GM23338 (cell line): Measurements from ENCODE around the gene ELOVL7. TPM values are rescaled to one million over a fixed set of nuclear protein-coding genes. Genes with fewer than 3 reads are reported as not detected.

Experiments
- ATAC-seq: fragments of 200-7000 bp; cut with Tn5 transposase; 3 replicates; pipeline ENCODE4 v1.9.1; 2020
- DNase-seq: peaks from one replicate; pipeline ENCODE4 v3.0.0-alpha.2; 2015; ENCODE audit warnings: low spot score
- H2AFZ ChIP-seq: fragments of 200-600 bp; sonication (generic); 2 replicates; pipeline ENCODE4 v1.8.0; 2016; ENCODE audit warnings: antibody characterized with exemption, mild to moderate bottlenecking, moderate library complexity
- H3F3A ChIP-seq: fragments of 200-600 bp; sonication (generic); replicated peaks from 2 replicates; pipeline ENCODE4 v1.8.0; 2017; ENCODE audit warnings: antibody characterized with exemption, mixed run types, low read depth
- H3K27ac ChIP-seq: fragments of 200-600 bp; sonication (generic); 2 replicates; pipeline ENCODE4 v1.6.1; 2016; ENCODE audit warnings: low read depth
- H3K27me3 ChIP-seq: fragments of 200-600 bp; sonication (generic); 2 replicates; pipeline ENCODE4 v1.8.0; 2016; ENCODE audit warnings: mild to moderate bottlenecking, mixed run types, moderate library complexity; ENCODE audit not compliant: insufficient read depth
- H3K36me3 ChIP-seq: fragments of 200-600 bp; sonication (generic); 2 replicates; pipeline ENCODE4 v1.8.0; 2016; ENCODE audit warnings: mild to moderate bottlenecking; ENCODE audit not compliant: insufficient read depth
- H3K4me1 ChIP-seq: fragments of 200-600 bp; sonication (generic); 2 replicates; pipeline ENCODE4 v1.8.0; 2016; ENCODE audit warnings: mild to moderate bottlenecking, moderate library complexity; ENCODE audit not compliant: insufficient read depth
- H3K4me2 ChIP-seq: fragments of 200-600 bp; sonication (generic); 2 replicates; pipeline ENCODE4 v1.7.1; 2017; ENCODE audit warnings: mixed run types
- H3K4me3 ChIP-seq: fragments of 200-600 bp; sonication (generic); 2 replicates; pipeline ENCODE4 v1.6.1; 2016; ENCODE audit warnings: mixed run types
- H3K79me2 ChIP-seq: fragments of 200-600 bp; sonication (generic); replicated peaks from 2 replicates; pipeline ENCODE4 v1.8.0; 2017; ENCODE audit warnings: mild to moderate bottlenecking; ENCODE audit not compliant: insufficient read depth
- H3K9me2 ChIP-seq: fragments of 200-600 bp; sonication (generic); 2 replicates; pipeline ENCODE4 v1.8.0; 2017; ENCODE audit not compliant: insufficient read depth
- H4K20me1 ChIP-seq: fragments of 200-600 bp; sonication (generic); replicated peaks from 2 replicates; pipeline ENCODE4 v1.8.0; 2017; ENCODE audit warnings: mild to moderate bottlenecking; ENCODE audit not compliant: insufficient read depth
- H3K27ac Mint-ChIP-seq: 2 replicates; pipeline ENCODE4 v1.8.0; 2020; ENCODE audit warnings: inconsistent platforms, mild to moderate bottlenecking, moderate library complexity, mixed read lengths
- H3K27me3 Mint-ChIP-seq: 3 replicates; pipeline ENCODE4 v1.8.0; 2022; ENCODE audit warnings: low read depth, mild to moderate bottlenecking, moderate library complexity, mixed read lengths, inconsistent platforms; ENCODE audit not compliant: insufficient read depth, poor library complexity
- H3K36me3 Mint-ChIP-seq: 3 replicates; pipeline ENCODE4 v1.8.0; 2021; ENCODE audit warnings: low read depth, mild to moderate bottlenecking, inconsistent platforms, moderate library complexity, mixed read lengths
- H3K4me1 Mint-ChIP-seq: 3 replicates; pipeline ENCODE4 v1.8.0; 2020; ENCODE audit warnings: mild to moderate bottlenecking, inconsistent platforms, mixed read lengths
- H3K4me3 Mint-ChIP-seq: 3 replicates; pipeline ENCODE4 v1.8.0; 2021; ENCODE audit warnings: moderate library complexity, mild to moderate bottlenecking, inconsistent platforms, mixed read lengths
- H3K9me3 Mint-ChIP-seq: 3 replicates; pipeline ENCODE4 v1.8.0; 2020; ENCODE audit warnings: moderate library complexity, mild to moderate bottlenecking, inconsistent platforms, mixed read lengths
- CREB1 ChIP-seq: fragments of 250-450 bp; sonication (Bioruptor Pico); IDR thresholded peaks from 2 replicates; pipeline ENCODE4 v1.5.0; 2020; ENCODE audit warnings: low read depth, mild to moderate bottlenecking, moderate library complexity
- CTCF ChIP-seq, 2 experiments: fragments of 200-600 bp in 1 of 2; sonication (generic) in 1 of 2; conservative IDR thresholded peaks; 2 replicates each; pipeline versions ENCODE4 v1.5.1 to v1.6.1; 2016 to 2017; ENCODE audit warnings: antibody characterized with exemption in 2 of 2, low read depth in 2 of 2, mild to moderate bottlenecking in 2 of 2, moderate library complexity in 1 of 2
- EZH2 ChIP-seq: fragments of 200-600 bp; sonication (generic); IDR thresholded peaks from one replicate; pipeline ENCODE4 v1.8.0; 2017; ENCODE audit warnings: antibody characterized with exemption, mild to moderate bottlenecking, low read depth; ENCODE audit not compliant: unreplicated experiment
- EZH2phosphoT487 ChIP-seq: fragments of 200-600 bp; sonication (generic); IDR thresholded peaks from one replicate; pipeline ENCODE4 v1.8.1; 2018; ENCODE audit warnings: antibody characterized with exemption; ENCODE audit not compliant: unreplicated experiment
- JUNB ChIP-seq: IDR thresholded peaks from one replicate; pipeline ENCODE4 v1.6.1; 2016; ENCODE audit warnings: antibody characterized with exemption; ENCODE audit not compliant: unreplicated experiment
- NANOG ChIP-seq: IDR thresholded peaks from 2 replicates; pipeline ENCODE4 v1.6.1; 2016; ENCODE audit warnings: antibody characterized with exemption, borderline replicate concordance
- STAT1 ChIP-seq: IDR thresholded peaks from one replicate; pipeline ENCODE4 v1.6.1; 2016; ENCODE audit warnings: antibody characterized with exemption; ENCODE audit not compliant: unreplicated experiment
- ZNF114 ChIP-seq: fragments of 250-450 bp; sonication (Bioruptor Pico); IDR thresholded peaks from 2 replicates; pipeline ENCODE4 v1.5.0; 2020; ENCODE audit warnings: mild to moderate bottlenecking, moderate library complexity
- ZNF331 ChIP-seq: fragments of 250-450 bp; sonication (Bioruptor Pico); IDR thresholded peaks from 2 replicates; pipeline ENCODE4 v1.5.0; 2020; ENCODE audit warnings: low read depth, mild to moderate bottlenecking, moderate library complexity
- polyA plus RNA-seq: library from polyadenylated mRNA; unstranded; fragments of >200 nt; fragmentation: Nextera tagmentation; extraction: Ambion mirVana; gene quantifications from 2 replicates; pipeline ENCODE4 v1.2.1, GENCODE V29; 2016
- total RNA-seq: library from RNA; depleted of rRNA; stranded (reverse); fragments of >200 nt; shearing (Covaris generic); gene quantifications from 2 replicates; pipeline ENCODE4 v1.2.3, GENCODE V29; 2014
- TF ChIP-seq, protein P1 (sequence below): IDR thresholded peaks from one replicate; pipeline ENCODE4 v1.6.1; 2018; ENCODE audit warnings: antibody characterized with exemption; ENCODE audit not compliant: unreplicated experiment
- TF ChIP-seq, protein P2 (sequence below): IDR thresholded peaks from 2 replicates; pipeline ENCODE4 v1.6.1; 2016; ENCODE audit warnings: antibody characterized with exemption

The ELOVL7 gene
- total and polyA plus RNA-seq, 2 experiments from 2014 or later, result 2.3 to 7.0 TPM

- TF ChIP-seq, protein P1, sequence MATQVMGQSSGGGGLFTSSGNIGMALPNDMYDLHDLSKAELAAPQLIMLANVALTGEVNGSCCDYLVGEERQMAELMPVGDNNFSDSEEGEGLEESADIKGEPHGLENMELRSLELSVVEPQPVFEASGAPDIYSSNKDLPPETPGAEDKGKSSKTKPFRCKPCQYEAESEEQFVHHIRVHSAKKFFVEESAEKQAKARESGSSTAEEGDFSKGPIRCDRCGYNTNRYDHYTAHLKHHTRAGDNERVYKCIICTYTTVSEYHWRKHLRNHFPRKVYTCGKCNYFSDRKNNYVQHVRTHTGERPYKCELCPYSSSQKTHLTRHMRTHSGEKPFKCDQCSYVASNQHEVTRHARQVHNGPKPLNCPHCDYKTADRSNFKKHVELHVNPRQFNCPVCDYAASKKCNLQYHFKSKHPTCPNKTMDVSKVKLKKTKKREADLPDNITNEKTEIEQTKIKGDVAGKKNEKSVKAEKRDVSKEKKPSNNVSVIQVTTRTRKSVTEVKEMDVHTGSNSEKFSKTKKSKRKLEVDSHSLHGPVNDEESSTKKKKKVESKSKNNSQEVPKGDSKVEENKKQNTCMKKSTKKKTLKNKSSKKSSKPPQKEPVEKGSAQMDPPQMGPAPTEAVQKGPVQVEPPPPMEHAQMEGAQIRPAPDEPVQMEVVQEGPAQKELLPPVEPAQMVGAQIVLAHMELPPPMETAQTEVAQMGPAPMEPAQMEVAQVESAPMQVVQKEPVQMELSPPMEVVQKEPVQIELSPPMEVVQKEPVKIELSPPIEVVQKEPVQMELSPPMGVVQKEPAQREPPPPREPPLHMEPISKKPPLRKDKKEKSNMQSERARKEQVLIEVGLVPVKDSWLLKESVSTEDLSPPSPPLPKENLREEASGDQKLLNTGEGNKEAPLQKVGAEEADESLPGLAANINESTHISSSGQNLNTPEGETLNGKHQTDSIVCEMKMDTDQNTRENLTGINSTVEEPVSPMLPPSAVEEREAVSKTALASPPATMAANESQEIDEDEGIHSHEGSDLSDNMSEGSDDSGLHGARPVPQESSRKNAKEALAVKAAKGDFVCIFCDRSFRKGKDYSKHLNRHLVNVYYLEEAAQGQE, result no peak
- no peak for TF ChIP-seq CREB1 (CRISPR knock-in tag)
- TF ChIP-seq JUNB, result no peak
- no peak for TF ChIP-seq STAT1
- no peak for TF ChIP-seq CTCF (conservative IDR thresholded peaks at IDR 0.05; ENCODE audit: low read depth in 2 of 2)
- TF ChIP-seq, protein P2, sequence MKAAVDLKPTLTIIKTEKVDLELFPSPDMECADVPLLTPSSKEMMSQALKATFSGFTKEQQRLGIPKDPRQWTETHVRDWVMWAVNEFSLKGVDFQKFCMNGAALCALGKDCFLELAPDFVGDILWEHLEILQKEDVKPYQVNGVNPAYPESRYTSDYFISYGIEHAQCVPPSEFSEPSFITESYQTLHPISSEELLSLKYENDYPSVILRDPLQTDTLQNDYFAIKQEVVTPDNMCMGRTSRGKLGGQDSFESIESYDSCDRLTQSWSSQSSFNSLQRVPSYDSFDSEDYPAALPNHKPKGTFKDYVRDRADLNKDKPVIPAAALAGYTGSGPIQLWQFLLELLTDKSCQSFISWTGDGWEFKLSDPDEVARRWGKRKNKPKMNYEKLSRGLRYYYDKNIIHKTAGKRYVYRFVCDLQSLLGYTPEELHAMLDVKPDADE, result no peak
- no peak for TF ChIP-seq NANOG
- no peak for TF ChIP-seq EZH2phosphoT487
These were observed 22.4 kb downstream of the ELOVL7 start (continued) for GRCh38 chr5:60821488-60822284.

GRCh38 chr5:60820593-60821487, 23.2 kb downstream of the ELOVL7 start:
- no peaks in the 10 kb centered on the region for H3K4me1 ChIP-seq
- no peak overlapping the region for H3K4me3 ChIP-seq
- Mint-ChIP-seq H3K4me3 (no peak overlapping the region), H3K36me3 (no peaks in the 10 kb centered on the region; the same call in 2 of the 3 replicates), H3K4me1 (no peaks in the 10 kb centered on the region), H3K9me3 (no peaks in the 10 kb centered on the region), H3K27ac (no peak overlapping the region), H3K27me3 (no peaks in the 10 kb centered on the region)
- ATAC-seq (no peak), DNase-seq (no peak)
- H3K36me3 ChIP-seq, result no peaks in the 10 kb centered on the region
- H2AFZ ChIP-seq, result no peak overlapping the region
- H3K4me2 ChIP-seq, result no peak overlapping the region
- H4K20me1 ChIP-seq, result no peaks in the 10 kb centered on the region; the same call in 1 of the 2 replicates
- no peaks in the 10 kb centered on the region for H3K79me2 ChIP-seq
- no peaks in the 10 kb centered on the region; the same call in 1 of the 2 replicates for H3K9me2 ChIP-seq
- no peaks in the 10 kb centered on the region for H3F3A ChIP-seq
- no peaks in the 10 kb centered on the region for H3K27me3 ChIP-seq
- H3K27ac ChIP-seq, result no peak overlapping the region
- TF ChIP-seq ZNF331 (CRISPR knock-in tag) (no peak), EZH2phosphoT487 (no peak), ZNF114 (CRISPR knock-in tag) (no peak), EZH2 (no peak)
